IMR-90 (cell line): ENCODE results near the gene DNAH5. TPM values are rescaled to one million over a fixed set of nuclear protein-coding genes. Genes with fewer than 3 reads are reported as not detected.

Experiments
- ATAC-seq: fragments of 200-7000 bp; cut with Tn5 transposase; 2 replicates; pipeline ENCODE4 v1.9.1; 2020; ENCODE audit warnings: low read depth, mild to moderate bottlenecking, moderate library complexity
- BruUV-seq: library from RNA; stranded (reverse); fragments of 400-500 nt; replicated peaks from 2 replicates; lab custom pipeline; 2021; lab: Mats Ljungman, UMichigan
- CTCF ChIA-PET: fragments of 300-600 bp; formaldehyde crosslinking; extraction: SDS; loops from one replicate; lab custom pipeline; 2021; ENCODE audit warnings: antibody characterized with exemption; lab: Yijun Ruan, JAX
- POLR2A ChIA-PET: fragments of 300-600 bp; sonication (Branson Sonifier 250); formaldehyde crosslinking; loops from one replicate; lab custom pipeline; 2022; ENCODE audit warnings: antibody characterized with exemption; ENCODE audit not compliant: unreplicated experiment; lab: Charles Lee
- DNase-seq: peaks from one replicate; pipeline ENCODE4 v3.0.0; 2013
- H2AFZ ChIP-seq: replicated peaks from 2 replicates; pipeline ENCODE3; 2013; ENCODE audit warnings: low read length, mild to moderate bottlenecking; ENCODE audit not compliant: poor library complexity
- H2AK5ac ChIP-seq: 2 replicates; pipeline ENCODE4 v1.6.1; 2013; ENCODE audit warnings: low read depth, low read length, inconsistent platforms
- H2AK9ac ChIP-seq: replicated peaks from 2 replicates; pipeline ENCODE3; 2013; ENCODE audit warnings: mild to moderate bottlenecking, low read depth, low read length, moderate library complexity; ENCODE audit not compliant: poor library complexity
- H2BK120ac ChIP-seq: 2 replicates; pipeline ENCODE4 v1.6.1; 2013; ENCODE audit warnings: low read depth, low read length, inconsistent platforms
- H2BK15ac ChIP-seq: 3 replicates; pipeline ENCODE4 v1.6.1; 2013; ENCODE audit warnings: low read depth, low read length, inconsistent platforms
- H2BK20ac ChIP-seq: 2 replicates; pipeline ENCODE4 v1.6.1; 2013; ENCODE audit warnings: low read depth, mild to moderate bottlenecking, inconsistent platforms, low read length, moderate library complexity
- H2BK5ac ChIP-seq: 2 replicates; pipeline ENCODE4 v1.6.1; 2013; ENCODE audit warnings: mild to moderate bottlenecking, low read depth, low read length, inconsistent platforms; ENCODE audit not compliant: poor library complexity, severe bottlenecking
- H3K14ac ChIP-seq: replicated peaks from 2 replicates; pipeline ENCODE4 v1.6.1; 2013; ENCODE audit warnings: low read depth, low read length, inconsistent platforms
- H3K18ac ChIP-seq: 2 replicates; pipeline ENCODE4 v1.6.1; 2013; ENCODE audit warnings: low read depth, low read length, control low read depth
- H3K23ac ChIP-seq: 2 replicates; pipeline ENCODE4 v1.6.1; 2013; ENCODE audit warnings: low read depth, low read length, inconsistent platforms
- H3K27ac ChIP-seq: 2 replicates; pipeline ENCODE4 v1.5.1; 2013; ENCODE audit warnings: mild to moderate bottlenecking, control low read depth, low read length; ENCODE audit not compliant: insufficient read depth
- H3K27me3 ChIP-seq: 2 replicates; pipeline ENCODE4 v1.6.1; 2013; ENCODE audit warnings: low read length; ENCODE audit not compliant: control insufficient read depth, insufficient read depth
- H3K36me3 ChIP-seq: 2 replicates; pipeline ENCODE4 v1.6.1; 2013; ENCODE audit warnings: low read length, mixed read lengths; ENCODE audit not compliant: control insufficient read depth, insufficient read depth
- H3K4ac ChIP-seq: 2 replicates; pipeline ENCODE4 v1.6.1; 2013; ENCODE audit warnings: low read depth, low read length, inconsistent platforms
- H3K4me1 ChIP-seq: 2 replicates; pipeline ENCODE4 v1.6.1; 2013; ENCODE audit warnings: low read length, mixed read lengths; ENCODE audit not compliant: control insufficient read depth, insufficient read depth
- H3K4me2 ChIP-seq: 2 replicates; pipeline ENCODE4 v1.6.1; 2013; ENCODE audit warnings: low read depth, mild to moderate bottlenecking, control low read depth, low read length, moderate library complexity
- H3K4me3 ChIP-seq: 2 replicates; pipeline ENCODE4 v1.5.1; 2013; ENCODE audit warnings: low read depth, mild to moderate bottlenecking, control low read depth, low read length, moderate library complexity; ENCODE audit not compliant: insufficient read depth
- H3K56ac ChIP-seq: 2 replicates; pipeline ENCODE4 v1.6.1; 2013; ENCODE audit warnings: low read length, inconsistent platforms; ENCODE audit not compliant: insufficient read depth; ENCODE audit errors: extremely low read depth
- H3K79me1 ChIP-seq, 2 experiments: 2 replicates each; pipeline ENCODE4 v1.6.1; 2013; ENCODE audit warnings: low read length in 2 of 2, inconsistent platforms in 1 of 2, low read depth in 1 of 2
- H3K9ac ChIP-seq: 2 replicates; pipeline ENCODE4 v1.6.1; 2013; ENCODE audit warnings: low read depth, low read length, control low read depth
- H3K9me1 ChIP-seq: 2 replicates; pipeline ENCODE4 v1.6.1; 2013; ENCODE audit warnings: low read length, inconsistent platforms; ENCODE audit not compliant: insufficient read depth
- H3K9me3 ChIP-seq: 2 replicates; pipeline ENCODE4 v1.6.1; 2013; ENCODE audit warnings: low read length; ENCODE audit not compliant: control insufficient read depth, insufficient read depth
- H4K20me1 ChIP-seq: 2 replicates; pipeline ENCODE4 v1.6.1; 2013; ENCODE audit warnings: low read length, inconsistent platforms; ENCODE audit not compliant: insufficient read depth
- H4K5ac ChIP-seq: 2 replicates; pipeline ENCODE4 v1.6.1; 2013; ENCODE audit warnings: mild to moderate bottlenecking, low read depth, low read length, control low read depth
- H4K8ac ChIP-seq, 2 experiments: 2 replicates each; pipeline ENCODE4 v1.6.1; 2013; ENCODE audit warnings: low read depth in 2 of 2, low read length in 2 of 2, control low read depth in 1 of 2, inconsistent platforms in 1 of 2
- H4K91ac ChIP-seq: 2 replicates; pipeline ENCODE4 v1.6.1; 2013; ENCODE audit warnings: low read depth, low read length, inconsistent platforms; ENCODE audit not compliant: insufficient read depth
- BHLHE40 ChIP-seq: fragments of 150-350 bp; IDR thresholded peaks from 2 replicates; pipeline ENCODE4 v1.6.1; 2016; ENCODE audit warnings: mild to moderate bottlenecking, low read depth, low read length
- CEBPB ChIP-seq: IDR thresholded peaks from 2 replicates; pipeline ENCODE4 v1.6.1; 2012; ENCODE audit warnings: low read depth, low read length, improper control_type of control experiment
- CHD1 ChIP-seq: IDR thresholded peaks from 2 replicates; pipeline ENCODE4 v1.6.1; 2012; ENCODE audit warnings: low read depth, low read length, improper control_type of control experiment
- CTCF ChIP-seq: conservative IDR thresholded peaks from 2 replicates; pipeline ENCODE4 v1.5.1; 2012; ENCODE audit warnings: mild to moderate bottlenecking, low read depth, low read length, improper control_type of control experiment
- ELK1 ChIP-seq: fragments of 150-350 bp; IDR thresholded peaks from 2 replicates; pipeline ENCODE4 v1.6.1; 2016; ENCODE audit warnings: low read depth, mild to moderate bottlenecking, low read length, moderate library complexity, borderline replicate concordance
- FOS ChIP-seq: fragments of 150-350 bp; IDR thresholded peaks from 2 replicates; pipeline ENCODE4 v1.6.1; 2016; ENCODE audit warnings: low read depth, low read length
- MAFK ChIP-seq: IDR thresholded peaks from 2 replicates; pipeline ENCODE4 v1.6.1; 2012; ENCODE audit warnings: low read depth, low read length, improper control_type of control experiment
- MAZ ChIP-seq: IDR thresholded peaks from 2 replicates; pipeline ENCODE4 v1.6.1; 2012; ENCODE audit warnings: low read depth, mild to moderate bottlenecking, low read length, improper control_type of control experiment, moderate library complexity, borderline replicate concordance
- MXI1 ChIP-seq: IDR thresholded peaks from 2 replicates; pipeline ENCODE4 v1.6.1; 2012; ENCODE audit warnings: low read depth, mild to moderate bottlenecking, low read length, moderate library complexity, borderline replicate concordance
- POLR2A ChIP-seq: IDR thresholded peaks from 2 replicates; pipeline ENCODE4 v1.6.1; 2012; ENCODE audit warnings: mild to moderate bottlenecking, low read depth, low read length
- RAD21 ChIP-seq: IDR thresholded peaks from 2 replicates; pipeline ENCODE4 v1.6.1; 2012; ENCODE audit warnings: low read length, improper control_type of control experiment
- RCOR1 ChIP-seq: IDR thresholded peaks from 2 replicates; pipeline ENCODE4 v1.6.1; 2012; ENCODE audit warnings: mild to moderate bottlenecking, low read length, improper control_type of control experiment; ENCODE audit not compliant: insufficient replicate concordance
- RFX5 ChIP-seq: IDR thresholded peaks from 2 replicates; pipeline ENCODE4 v1.8.0; 2012; ENCODE audit warnings: low read depth, mild to moderate bottlenecking, low read length, moderate library complexity
- USF2 ChIP-seq: fragments of 150-350 bp; IDR thresholded peaks from 2 replicates; pipeline ENCODE4 v1.6.1; 2017; ENCODE audit warnings: mild to moderate bottlenecking, antibody characterized with exemption, low read length, low read depth
- WGBS, 2 experiments: methylation state at CpG; one replicate each; pipeline versions ENCODE4 v1.1.5 to v1.1.7; 2013; ENCODE audit warnings: missing lambda C conversion rate in 2 of 2; ENCODE audit not compliant: insufficient read length in 1 of 2; ENCODE audit errors: extremely low coverage in 2 of 2; 5-methylcytosine and 5-hydroxymethylcytosine counted together
- dilution Hi-C: fragments of 300-500 bp; cut with HindIII; formaldehyde crosslinking; loops from one replicate; pipeline ENCODE4 v1.14.3; 2018; ENCODE audit warnings: low sequenced_read_pairs; ENCODE audit not compliant: unreplicated experiment
- in situ Hi-C: fragments of 300-500 bp; cut with MboI; formaldehyde crosslinking; loops from 3 replicates; pipeline ENCODE4 v1.14.3; 2019; ENCODE audit warnings: low sequenced_read_pairs, inconsistent platforms, mixed read lengths
- intact Hi-C: fragments of 100-400 bp; cut with micrococcal nuclease; formaldehyde crosslinking; loops from 2 replicates; pipeline ENCODE4 v1.10.0; 2022
- polyA plus RNA-seq, 3 experiments: library from polyadenylated mRNA; depleted of rRNA; stranded (reverse); fragments of >200 nt; gene quantifications; 2 replicates each; pipeline ENCODE4 v1.2.3, GENCODE V29; 2012; ENCODE audit warnings: low replicate concordance in 1 of 3
- total RNA-seq: library from RNA; depleted of rRNA; stranded (reverse); fragments of >200 nt; gene quantifications from 2 replicates; pipeline ENCODE4 v1.2.3, GENCODE V29; 2012

DNAH5 gene
- total and polyA plus RNA-seq, 2 of the 4 experiments (the other 2 are of a cell fraction), result 1.9 to 4.3 TPM

GRCh38 chr5:13783726-13784125 is 160.8 kb downstream of the DNAH5 start:
- H3K9me1 ChIP-seq, result no peaks in the 10 kb centered on the region; the same call in 1 of the 2 replicates
- intact Hi-C loops (loop anchor here (10.0 kb wide), 1 partner anchor 101 kb away; no protein-coding TSS in a partner anchor), dilution Hi-C loops (no loop called here), in situ Hi-C loops (no loop called here)
- H4K91ac ChIP-seq, result no peak overlapping the region
- POLR2A ChIA-PET, result no interaction called here
- no peak overlapping the region for H4K8ac ChIP-seq
- H2AFZ ChIP-seq, result no peak overlapping the region
- 80% methylated on average over 1 of the region's 10 CpGs; no CpG with 5 or more reads in 1 of the 2 experiments for WGBS, 2 experiments
- H3K4me2 ChIP-seq, result no peak overlapping the region
- ATAC-seq (no peak), DNase-seq (no peak)
- no peak overlapping the region for H3K4ac ChIP-seq
- H3K9ac ChIP-seq, result no peak overlapping the region
- H3K18ac ChIP-seq, result no peak overlapping the region
- H3K9me3 ChIP-seq, result no peaks in the 10 kb centered on the region
- no peaks in the 10 kb centered on the region for H3K79me1 ChIP-seq
- no peaks in the 10 kb centered on the region; the same call in 1 of the 2 replicates for H3K4me1 ChIP-seq
- no peak overlapping the region for H3K56ac ChIP-seq
- BruUV-seq, result no TSS peak
- peaks cover 16% of the 10 kb centered on the region for H3K36me3 ChIP-seq
- CTCF ChIA-PET, result no interaction called here
- H3K27me3 ChIP-seq, result no peaks in the 10 kb centered on the region
- no peak overlapping the region for H2AK9ac ChIP-seq
- no peak overlapping the region for H3K4me3 ChIP-seq
- H2BK15ac ChIP-seq, result no peak overlapping the region
- no peak overlapping the region for H3K27ac ChIP-seq
- no peak overlapping the region for H2BK120ac ChIP-seq
- TF ChIP-seq USF2 (no peak), RAD21 (no peak), FOS (no peak), MAZ (no peak), BHLHE40 (no peak), ELK1 (no peak), RFX5 (no peak), RCOR1 (no peak), MAFK (no peak), CTCF (no peak), POLR2A (no peak), CHD1 (no peak), CEBPB (no peak), MXI1 (no peak)
- no peak overlapping the region for H2BK20ac ChIP-seq
- no peak overlapping the region for H2BK5ac ChIP-seq
- no peak overlapping the region for H3K23ac ChIP-seq
- H3K14ac ChIP-seq, result no peak overlapping the region
- H4K20me1 ChIP-seq, result no peaks in the 10 kb centered on the region
- no peak overlapping the region for H2AK5ac ChIP-seq
- no peak overlapping the region for H4K5ac ChIP-seq
